ENCODE measurements around the gene VIPR2. TPM values are rescaled to one million over a fixed set of nuclear protein-coding genes. Genes with fewer than 3 reads are reported as not detected.
"Not testable (repeated sequence)": the region's sequence is repeated elsewhere in the genome, so short reads cannot be mapped to it uniquely, and the experiment has no call there.

The VIPR2 gene
- total RNA-seq, 1 donor from 2014 or later: 4.5 TPM

GRCh38 chr7:159083698-159084068 lies 61.0 kb downstream of the VIPR2 start:
- no peaks in the 10 kb centered on the region for H3K4me1 ChIP-seq
- no peak overlapping the region for H3K4me3 ChIP-seq
- intact Hi-C loops (cut with DNase I): no loop called here
- no peaks in the 10 kb centered on the region for H3K27me3 ChIP-seq
- TF ChIP-seq, protein P1, sequence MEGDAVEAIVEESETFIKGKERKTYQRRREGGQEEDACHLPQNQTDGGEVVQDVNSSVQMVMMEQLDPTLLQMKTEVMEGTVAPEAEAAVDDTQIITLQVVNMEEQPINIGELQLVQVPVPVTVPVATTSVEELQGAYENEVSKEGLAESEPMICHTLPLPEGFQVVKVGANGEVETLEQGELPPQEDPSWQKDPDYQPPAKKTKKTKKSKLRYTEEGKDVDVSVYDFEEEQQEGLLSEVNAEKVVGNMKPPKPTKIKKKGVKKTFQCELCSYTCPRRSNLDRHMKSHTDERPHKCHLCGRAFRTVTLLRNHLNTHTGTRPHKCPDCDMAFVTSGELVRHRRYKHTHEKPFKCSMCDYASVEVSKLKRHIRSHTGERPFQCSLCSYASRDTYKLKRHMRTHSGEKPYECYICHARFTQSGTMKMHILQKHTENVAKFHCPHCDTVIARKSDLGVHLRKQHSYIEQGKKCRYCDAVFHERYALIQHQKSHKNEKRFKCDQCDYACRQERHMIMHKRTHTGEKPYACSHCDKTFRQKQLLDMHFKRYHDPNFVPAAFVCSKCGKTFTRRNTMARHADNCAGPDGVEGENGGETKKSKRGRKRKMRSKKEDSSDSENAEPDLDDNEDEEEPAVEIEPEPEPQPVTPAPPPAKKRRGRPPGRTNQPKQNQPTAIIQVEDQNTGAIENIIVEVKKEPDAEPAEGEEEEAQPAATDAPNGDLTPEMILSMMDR (IDR thresholded peaks at IDR 0.05): no peak
- DNase-seq: no peak
- no peaks in the 10 kb centered on the region for H3K9me3 ChIP-seq
- no peak overlapping the region for H3K27ac ChIP-seq
- ATAC-seq: peak; percentile 29
- no peaks in the 10 kb centered on the region for H3K36me3 ChIP-seq

- Histone ChIP-seq H3K4me1 (no peaks in the 10 kb centered on the region), H3K9me3 (no peaks in the 10 kb centered on the region), H3K27ac (no peak overlapping the region), H3K27me3 (no peaks in the 10 kb centered on the region), H3K36me3 (no peaks in the 10 kb centered on the region), H3K4me3 (no peak overlapping the region)
- ATAC-seq: peak; percentile 54
- intact Hi-C loops (cut with DNase I): no loop called here
- peak; percentile 61 for DNase-seq
- TF ChIP-seq, protein P1 (IDR thresholded peaks at IDR 0.05): no peak
These were observed 61.5 kb downstream of the VIPR2 start for GRCh38 chr7:159083001-159083697.

DNA sequence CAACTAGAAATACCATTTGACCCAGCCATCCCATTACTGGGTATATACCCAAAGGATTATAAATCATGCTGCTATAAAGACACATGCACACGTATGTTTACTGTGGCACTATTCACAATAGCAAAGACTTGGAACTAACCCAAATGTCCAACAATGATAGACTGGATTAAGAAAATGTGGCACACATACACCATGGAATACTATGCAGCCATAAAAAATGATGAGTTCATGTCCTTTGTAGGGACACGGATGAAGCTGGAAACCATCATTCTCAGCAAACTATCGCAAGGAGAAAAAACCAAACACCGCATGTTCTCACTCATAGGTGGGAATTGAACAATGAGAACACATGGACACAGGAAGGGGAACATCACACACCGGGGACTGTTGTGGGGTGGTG lies 62.6 kb downstream of the VIPR2 start:
- H3K36me3 ChIP-seq; H3K27me3 ChIP-seq; ATAC-seq; H3K4me3 ChIP-seq; H3K9me3 ChIP-seq; DNase-seq; H3K4me1 ChIP-seq; intact Hi-C loops (cut with DNase I); H3K27ac ChIP-seq: not testable (repeated sequence)

GRCh38 chr7:159078911-159079270 lies 65.8 kb downstream of the VIPR2 start:
- TF ChIP-seq, protein P1 (IDR thresholded peaks at IDR 0.05): no peak
- Histone ChIP-seq H3K27me3 (no peaks in the 10 kb centered on the region), H3K27ac (no peak overlapping the region), H3K36me3 (no peaks in the 10 kb centered on the region), H3K4me1 (no peaks in the 10 kb centered on the region), H3K4me3 (no peak overlapping the region), H3K9me3 (no peaks in the 10 kb centered on the region)
- ATAC-seq (no peak), DNase-seq (no peak)
- intact Hi-C loops (cut with DNase I): no loop called here

- Histone ChIP-seq H3K36me3 (no peaks in the 10 kb centered on the region), H3K4me1 (no peaks in the 10 kb centered on the region), H3K27me3 (no peaks in the 10 kb centered on the region), H3K27ac (no peak overlapping the region), H3K4me3 (no peak overlapping the region), H3K9me3 (no peaks in the 10 kb centered on the region)
- no peak for DNase-seq
- intact Hi-C loops (cut with DNase I): no loop called here
- TF ChIP-seq, protein P1 (IDR thresholded peaks at IDR 0.05): no peak
- ATAC-seq: no peak
These were observed 66.3 kb downstream of the VIPR2 start for GRCh38 chr7:159078193-159078910.

GRCh38 chr7:159076333-159076732 lies 68.3 kb downstream of the VIPR2 start:
- H3K4me3 ChIP-seq: no peak overlapping the region
- no peaks in the 10 kb centered on the region for H3K27me3 ChIP-seq
- intact Hi-C loops (cut with DNase I): no loop called here
- no peak overlapping the region for H3K27ac ChIP-seq
- H3K4me1 ChIP-seq: no peaks in the 10 kb centered on the region
- no peak for DNase-seq
- TF ChIP-seq, protein P1 (IDR thresholded peaks at IDR 0.05): no peak
- ATAC-seq: no peak
- no peaks in the 10 kb centered on the region for H3K9me3 ChIP-seq
- no peaks in the 10 kb centered on the region for H3K36me3 ChIP-seq

Data from upper lobe of right lung (tissue), 1 donor.